GM12878 (cell line): Measurements from ENCODE around the gene U2AF2. TPM values are rescaled to one million over a fixed set of nuclear protein-coding genes. Genes with fewer than 3 reads are reported as not detected.

ENCODE experiments used
- ATAC-seq: fragments of 200-7000 bp; cut with Tn5 transposase; 3 replicates; pipeline ENCODE4 v1.9.1; 2020; ENCODE audit warnings: mild to moderate bottlenecking, moderate library complexity
- BruUV-seq: library from RNA; stranded (reverse); fragments of 400-500 nt; replicated peaks from 2 replicates; lab custom pipeline; 2021; lab: Mats Ljungman, UMichigan
- CTCF ChIA-PET: fragments of 300-600 bp; sonication (Branson Sonifier 250); formaldehyde crosslinking; extraction: SDS; loops from one replicate; lab custom pipeline; 2021; ENCODE audit warnings: inconsistent platforms; lab: Yijun Ruan, JAX
- POLR2A ChIA-PET: fragments of 350-600 bp; formaldehyde crosslinking; extraction: SDS; loops from one replicate; lab custom pipeline; 2021; ENCODE audit warnings: inconsistent platforms; lab: Charles Lee
- RAD21 ChIA-PET: fragments of 300-600 bp; sonication (Branson Sonifier 250); formaldehyde crosslinking; loops from one replicate; lab custom pipeline; 2023; ENCODE audit warnings: antibody characterized with exemption; ENCODE audit not compliant: unreplicated experiment; lab: Charles Lee
- SMC1A ChIA-PET: fragments of 300-600 bp; sonication (Branson Sonifier 250); formaldehyde crosslinking; loops from one replicate; lab custom pipeline; 2023; ENCODE audit not compliant: unreplicated experiment, uncharacterized antibody; lab: Charles Lee
- DNase-seq: peaks from one replicate; pipeline ENCODE4 v3.0.0-alpha.2; 2011; ENCODE audit warnings: low read depth, low spot score
- FAIRE-seq: peaks from 3 replicates; lab custom pipeline; 2011; peaks lifted over from hg19 to GRCh38; lab: Jason Lieb, UNC
- H2AFZ ChIP-seq: 2 replicates; pipeline ENCODE4 v1.6.0; 2011; ENCODE audit warnings: low read depth, low read length, control low read depth; ENCODE audit not compliant: control insufficient read depth
- H3K27ac ChIP-seq: 2 replicates; pipeline ENCODE4 v1.5.1; 2011; ENCODE audit warnings: control low read depth; ENCODE audit not compliant: control insufficient read depth, insufficient read depth
- H3K27me3 ChIP-seq, 2 experiments: replicated peaks in 1 of 2; 2 replicates each; pipeline versions ENCODE4 v1.6.0 to v1.6.1; 2011; ENCODE audit warnings: low read length in 1 of 2; ENCODE audit not compliant: control insufficient read depth in 2 of 2, insufficient read depth in 2 of 2
- H3K36me3 ChIP-seq, 2 experiments: 2 replicates each; pipeline ENCODE4 v1.5.1; 2011; ENCODE audit warnings: low read length in 1 of 2; ENCODE audit not compliant: control insufficient read depth in 2 of 2, insufficient read depth in 2 of 2
- H3K4me1 ChIP-seq: 2 replicates; pipeline ENCODE4 v1.6.1; 2011; ENCODE audit warnings: mild to moderate bottlenecking, low read length, moderate library complexity, mixed read lengths; ENCODE audit not compliant: control insufficient read depth, insufficient read depth
- H3K4me2 ChIP-seq: 2 replicates; pipeline ENCODE4 v1.6.0; 2011; ENCODE audit warnings: control low read depth; ENCODE audit not compliant: control insufficient read depth, insufficient read depth
- H3K4me3 ChIP-seq: fragments of 200-600 bp; sonication (generic); 2 replicates; pipeline ENCODE4 v1.5.1; 2016
- H3K79me2 ChIP-seq: 2 replicates; pipeline ENCODE4 v1.6.0; 2011; ENCODE audit warnings: low read length; ENCODE audit not compliant: control insufficient read depth, insufficient read depth
- H3K9ac ChIP-seq: 2 replicates; pipeline ENCODE4 v1.8.0; 2011; ENCODE audit warnings: low read length, control low read depth, mixed read lengths; ENCODE audit not compliant: control insufficient read depth, insufficient read depth
- H3K9me3 ChIP-seq: replicated peaks from 3 replicates; pipeline ENCODE4 v1.5.1; 2011; ENCODE audit warnings: mild to moderate bottlenecking, low read length; ENCODE audit not compliant: control insufficient read depth, insufficient read depth
- H4K20me1 ChIP-seq: 2 replicates; pipeline ENCODE4 v1.6.0; 2011; ENCODE audit not compliant: control insufficient read depth, insufficient read depth
- BACH1 ChIP-seq: fragments of 450-650 bp; IDR thresholded peaks from 2 replicates; pipeline ENCODE4 v1.6.1; 2017; ENCODE audit warnings: mild to moderate bottlenecking, borderline replicate concordance
- CHD2 ChIP-seq: IDR thresholded peaks from 2 replicates; pipeline ENCODE4 v1.6.1; 2011; ENCODE audit warnings: low read depth, low read length, improper control_type of control experiment, borderline replicate concordance
- CTCF ChIP-seq, 3 experiments: IDR thresholded peaks in 2 of 3; conservative IDR thresholded peaks in 1 of 3; 2 replicates each; pipeline ENCODE4 v1.5.1; 2011; ENCODE audit warnings: low read depth in 3 of 3, low read length in 3 of 3, mild to moderate bottlenecking in 3 of 3, control low read depth in 2 of 3, moderate library complexity in 2 of 3, inconsistent platforms in 1 of 3, mixed read lengths in 1 of 3; ENCODE audit not compliant: control insufficient read depth in 2 of 3, insufficient read depth in 1 of 3; ENCODE audit errors: extremely low read depth in 1 of 3
- POLR2AphosphoS5 ChIP-seq: IDR thresholded peaks from 2 replicates; pipeline ENCODE4 v1.6.1; 2011; ENCODE audit warnings: mild to moderate bottlenecking, low read length, inconsistent platforms
- REST ChIP-seq: IDR thresholded peaks from 2 replicates; pipeline ENCODE4 v1.6.1; 2012; ENCODE audit warnings: mild to moderate bottlenecking, low read depth, low read length
- USF2 ChIP-seq: IDR thresholded peaks from 2 replicates; pipeline ENCODE4 v1.6.1; 2011; ENCODE audit warnings: low read depth, low read length, improper control_type of control experiment, borderline replicate concordance
- YY1 ChIP-seq: IDR thresholded peaks from 2 replicates; pipeline ENCODE4 v1.6.1; 2011; ENCODE audit warnings: low read depth, mild to moderate bottlenecking, low read length
- ZBTB40 ChIP-seq: fragments of 450-650 bp; IDR thresholded peaks from 2 replicates; pipeline ENCODE4 v1.6.1; 2016; ENCODE audit warnings: mild to moderate bottlenecking, moderate library complexity, borderline replicate concordance
- WGBS: methylation state at CpG from one replicate; pipeline ENCODE4 v1.1.6; 2016; ENCODE audit warnings: low lambda C conversion rate; ENCODE audit not compliant: insufficient replicate concordance, insufficient coverage; ENCODE audit errors: missing lambda C conversion rate; 5-methylcytosine and 5-hydroxymethylcytosine counted together
- in situ Hi-C: fragments of 300-500 bp; cut with MboI; formaldehyde crosslinking; loops from 9 replicates; pipeline ENCODE4 v1.14.3; 2018; ENCODE audit warnings: mixed read lengths
- intact Hi-C: fragments of 100-400 bp; cut with micrococcal nuclease; formaldehyde crosslinking; loops from one replicate; pipeline ENCODE4 v1.14.2; 2022; ENCODE audit not compliant: unreplicated experiment
- polyA plus RNA-seq, 11 experiments: library from polyadenylated mRNA; depleted of rRNA in 4 of 11; unstranded in 6 of 11; stranded (reverse) in 5 of 11; fragments of >200 nt; fragmentation: Nextera tagmentation in 4 of 11; fragmentation: Illumina TruSeq in 1 of 11; extraction: Ambion mirVana in 4 of 11; extraction: Trizol in 1 of 11; gene quantifications; 1 replicate in 1 of 11; 2 replicates in 10 of 11; pipeline versions ENCODE4 v1.2.1 to v1.2.3, GENCODE V29; 2011 to 2016; ENCODE audit warnings: inconsistent platforms in 2 of 11, missing spikeins in 2 of 11, low read depth in 1 of 11
- total RNA-seq, 4 experiments: library from RNA; depleted of rRNA in 3 of 4; stranded (reverse); fragments of >200 nt in 3 of 4; fragmentation: Illumina TruSeq in 1 of 4; extraction: Trizol in 1 of 4; gene quantifications; 2 replicates each; pipeline versions ENCODE4 v1.2.1 to v1.2.3, GENCODE V29; 2013 to 2021

Gene U2AF2
- total and polyA plus RNA-seq, 10 of the 15 experiments (the other 5 are each of a cell fraction or from before 2014, with no cell fraction given): 3.0 to 338 (median 130) TPM

GRCh38 chr19:55613396-55613795 lies 41.4 kb upstream of the U2AF2 start:
- no peaks in the 10 kb centered on the region for H3K27me3 ChIP-seq
- H3K36me3 ChIP-seq: peaks cover 12 to 16% of the 10 kb centered on the region in 2 experiments
- peaks cover 11% of the 10 kb centered on the region for H3K79me2 ChIP-seq
- RAD21 ChIA-PET: no interaction called here
- POLR2A ChIA-PET: no interaction called here
- H3K9ac ChIP-seq: no peak overlapping the region
- CTCF ChIA-PET: no interaction called here
- TF ChIP-seq CHD2 (no peak), USF2 (no peak), REST (no peak), ZBTB40 (no peak), POLR2AphosphoS5 (no peak), BACH1 (no peak), CTCF (IDR thresholded peaks at IDR 0.05 in 2 of 3, conservative IDR thresholded peaks at IDR 0.05 in 1 of 3; ENCODE audit: control insufficient read depth in 2 of 3, extremely low read depth in 1 of 3, insufficient read depth in 1 of 3, low read depth in 3 of 3, low read length in 3 of 3) (no peak), YY1 (no peak)
- no peak for DNase-seq
- 98% methylated on average over 13 of the region's 27 CpGs for WGBS
- intact Hi-C loops (no loop called here), in situ Hi-C loops (no loop called here)
- H4K20me1 ChIP-seq: peaks cover 3% of the 10 kb centered on the region; the same call in 1 of the 2 replicates
- H3K4me3 ChIP-seq: no peak overlapping the region
- SMC1A ChIA-PET: no interaction called here
- peaks cover 4% of the 10 kb centered on the region for H3K4me1 ChIP-seq
- BruUV-seq: no TSS peak
- ATAC-seq: no peak
- H2AFZ ChIP-seq: no peak overlapping the region
- no peak for FAIRE-seq
- H3K27ac ChIP-seq: no peak overlapping the region
- H3K4me2 ChIP-seq: no peak overlapping the region
- H3K9me3 ChIP-seq: peaks cover 2% of the 10 kb centered on the region; the same call in 2 of the 3 replicates
